Upper lobe of right lung (tissue), 1 donor: ENCODE results near the gene UCK1. TPM values are rescaled to one million over a fixed set of nuclear protein-coding genes. Genes with fewer than 3 reads are reported as not detected.

ENCODE experiments used
- ATAC-seq: fragments of 200-7000 bp; cut with Tn5 transposase; one replicate; pipeline ENCODE4 v1.9.1; 2020; ENCODE audit warnings: mild to moderate bottlenecking, moderate library complexity
- DNase-seq: peaks from one replicate; pipeline ENCODE4 v3.0.0-alpha.2; 2020
- H3K27ac ChIP-seq: fragments of 200-600 bp; one replicate; pipeline ENCODE4 v1.8.0; 2022
- H3K27me3 ChIP-seq: fragments of 200-600 bp; one replicate; pipeline ENCODE4 v1.8.0; 2022; ENCODE audit warnings: mild to moderate bottlenecking
- H3K36me3 ChIP-seq: fragments of 200-600 bp; one replicate; pipeline ENCODE4 v1.8.0; 2022
- H3K4me1 ChIP-seq: fragments of 200-600 bp; one replicate; pipeline ENCODE4 v1.8.0; 2022
- H3K4me3 ChIP-seq: fragments of 200-600 bp; one replicate; pipeline ENCODE4 v1.8.0; 2022; ENCODE audit warnings: mild to moderate bottlenecking
- H3K9me3 ChIP-seq: fragments of 200-600 bp; one replicate; pipeline ENCODE4 v1.8.0; 2022
- CTCF ChIP-seq: fragments of 200-600 bp; IDR thresholded peaks from one replicate; pipeline ENCODE4 v1.8.0; 2022; ENCODE audit warnings: antibody characterized with exemption
- intact Hi-C: fragments of 100-400 bp; cut with DNase I; formaldehyde crosslinking; loops from one replicate; pipeline ENCODE4 v1.11.0; 2022
- total RNA-seq: library from RNA; stranded (reverse); fragmentation: NEBNext Ultra II Directional; extraction: Animal tissue kit (Norgen Biotek cat#: 25700); gene quantifications from one replicate; pipeline ENCODE4 v1.2.1, GENCODE V29; 2021
- donor health status: DM: no; HTN: yes; CAD: no; lungs with severe emphysema.

UCK1 gene
- total RNA-seq, 1 donor from 2014 or later, result 27.9 TPM

DNA sequence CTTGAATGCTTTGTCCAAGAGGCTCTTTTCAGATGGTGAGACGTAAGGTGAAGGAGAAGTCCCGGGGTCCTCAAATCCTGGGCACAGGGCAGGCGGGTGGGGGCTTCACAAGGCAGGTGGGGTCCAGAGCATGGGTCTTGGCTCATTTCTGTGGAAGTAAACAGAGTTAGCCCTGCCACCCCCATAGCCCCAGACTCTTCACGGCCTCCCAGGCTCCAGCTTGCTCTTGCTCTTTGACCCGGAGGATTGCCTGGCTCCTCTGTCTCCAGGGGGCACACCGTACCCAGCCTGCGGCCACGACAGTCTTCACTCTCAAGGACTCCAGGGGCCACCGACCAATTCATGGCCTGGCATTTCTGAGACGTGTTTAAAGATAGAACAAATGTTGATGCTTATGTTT, 57.2 kb downstream of the UCK1 start:
- no peak for TF ChIP-seq CTCF
- Histone ChIP-seq H3K27ac (no peak overlapping the region), H3K4me1 (no peaks in the 10 kb centered on the region), H3K4me3 (no peak overlapping the region), H3K36me3 (peaks cover 100% of the 10 kb centered on the region), H3K9me3 (no peaks in the 10 kb centered on the region), H3K27me3 (no peaks in the 10 kb centered on the region)
- intact Hi-C loops, result loop anchor here (10.0 kb wide), 1 partner anchor 129 kb away; no protein-coding TSS in a partner anchor
- DNase-seq, result peak; percentile 27
- no peak for ATAC-seq

Other genes with a start within 250 kb of the UCK1 start
- gene PLPP7, start 241.5 kb downstream of the UCK1 start, total RNA-seq, result 1.5 TPM
- 190 TPM for gene PRRC2B, start 137.2 kb downstream of the UCK1 start, total RNA-seq
- gene POMT1, start 28.3 kb downstream of the UCK1 start, total RNA-seq, result 25.2 TPM
- 3.9 TPM for gene PRRT1B, start 14.3 kb upstream of the UCK1 start, total RNA-seq
- gene RAPGEF1, start 208.8 kb upstream of the UCK1 start, total RNA-seq, result 144 TPM